Subcutaneous adipose tissue (tissue), 4 donors: ENCODE data around the gene GAL3ST1. TPM values are rescaled to one million over a fixed set of nuclear protein-coding genes. Genes with fewer than 3 reads are reported as not detected.

Experiments
- CTCF ChIP-seq: fragments of 450-650 bp; IDR thresholded peaks from one replicate; pipeline ENCODE4 v1.5.1; 2016; ENCODE audit warnings: low read depth, mild to moderate bottlenecking, control low read depth, antibody characterized with exemption, moderate library complexity
- total RNA-seq, 4 donors: library from RNA; depleted of rRNA; stranded (reverse); fragments of >200 nt; gene quantifications; one replicate each; pipeline ENCODE4 v1.1.0, GENCODE V29; 2016

GAL3ST1 gene
- total RNA-seq, 4 donors from 2014 or later: 0.66 to 1.0 TPM; not detected in 2

- TF ChIP-seq CTCF: no peak
These were observed 66.8 kb downstream of the GAL3ST1 start for GRCh38 chr22:30507670-30508069.

GRCh38 chr22:30506507-30506968, 67.9 kb downstream of the GAL3ST1 start:
- no peak for TF ChIP-seq CTCF

Other genes starting within 250 kb of the GAL3ST1 start
- 10 to 100 TPM; 13.9 to 43.1 (median 22.9) TPM for gene TBC1D10A, start 247.7 kb downstream of the GAL3ST1 start, total RNA-seq
- gene SF3A1, start 217.8 kb downstream of the GAL3ST1 start, total RNA-seq: 10 to 100 TPM; 51.8 to 81.0 (median 67.4) TPM
- 1 to 10 TPM; 1.0 to 4.7 (median 2.5) TPM for gene CCDC157, start 217.7 kb downstream of the GAL3ST1 start, total RNA-seq
- gene RNF215, start 187.3 kb downstream of the GAL3ST1 start, total RNA-seq: 10 to 100 TPM in 1 of 4 donors, 1 to 10 TPM in 3; 2.1 to 13.8 (median 9.0) TPM
- 1 to 10 TPM in 3 of 4 donors, under 1 TPM in 1; 0.38 to 4.4 (median 3.0) TPM for gene SEC14L2, start 177.6 kb downstream of the GAL3ST1 start, total RNA-seq
- gene MTFP1, start 148.9 kb downstream of the GAL3ST1 start, total RNA-seq: 10 to 100 TPM in 1 of 4 donors, 1 to 10 TPM in 3; 5.1 to 15.3 (median 8.1) TPM
- not detected for gene SEC14L3, start 102.6 kb downstream of the GAL3ST1 start, total RNA-seq
- gene SEC14L4, start 69.0 kb downstream of the GAL3ST1 start, total RNA-seq: not detected
- gene SEC14L6, start 27.9 kb downstream of the GAL3ST1 start, total RNA-seq: under 1 TPM in 1 of 4 donors, not detected in 3; 0.16 TPM
- 10 to 100 TPM; 26.0 to 69.5 (median 36.4) TPM for gene PES1, start 17.2 kb upstream of the GAL3ST1 start, total RNA-seq
- 100 to 1,000 TPM in 1 of 4 donors, 10 to 100 TPM in 3; 50.9 to 142 (median 59.0) TPM for gene TCN2, start 32.5 kb upstream of the GAL3ST1 start, total RNA-seq
- gene SLC35E4, start 61.1 kb upstream of the GAL3ST1 start, total RNA-seq: 1 to 10 TPM; 2.4 to 5.4 (median 3.2) TPM
- 10 to 100 TPM in 1 of 4 donors, 1 to 10 TPM in 3; 3.8 to 13.1 (median 7.6) TPM for gene DUSP18, start 93.2 kb upstream of the GAL3ST1 start, total RNA-seq
- 1 to 10 TPM in 1 of 4 donors, under 1 TPM in 3; 0.49 to 8.2 (median 0.72) TPM for gene OSBP2, start 120.2 kb upstream of the GAL3ST1 start, total RNA-seq